SK-N-SH (cell line): ENCODE results near the gene CPS1. TPM values are rescaled to one million over a fixed set of nuclear protein-coding genes. Genes with fewer than 3 reads are reported as not detected.

Source experiments
- CTCF ChIA-PET: fragments of 300-600, 350-600 bp; formaldehyde crosslinking; extraction: SDS; loops from one replicate; lab custom pipeline; 2021; lab: Yijun Ruan, JAX
- POLR2A ChIA-PET: fragments of 350-600 bp; sonication (Branson Sonifier 250); formaldehyde crosslinking; extraction: SDS; loops from one replicate; lab custom pipeline; 2020; ENCODE audit warnings: antibody characterized with exemption, inconsistent platforms; lab: Yijun Ruan, JAX
- DNase-seq: peaks from one replicate; pipeline ENCODE4 v3.0.0; 2012
- H2AFZ ChIP-seq: fragments of 200-600 bp; sonication (generic); 2 replicates; pipeline ENCODE4 v1.8.1; 2016; ENCODE audit warnings: antibody characterized with exemption, mild to moderate bottlenecking, low read depth
- H3F3A ChIP-seq: fragments of 200-600 bp; sonication (generic); replicated peaks from 2 replicates; pipeline ENCODE3; 2016; ENCODE audit warnings: antibody characterized with exemption, mild to moderate bottlenecking; ENCODE audit not compliant: insufficient read depth
- H3K27ac ChIP-seq, 2 experiments: fragments of 200-500 bp in 1 of 2; fragments of 200-600 bp in 1 of 2; sonication (Bioruptor generic) in 1 of 2; sonication (generic), shearing (Covaris generic) in 1 of 2; 2 replicates each; pipeline versions ENCODE4 v1.5.1 to v1.6.1; 2014 to 2016; ENCODE audit warnings: low read depth in 2 of 2, inconsistent platforms in 1 of 2, low read length in 1 of 2, mild to moderate bottlenecking in 1 of 2, mixed read lengths in 1 of 2
- H3K27me3 ChIP-seq: fragments of 200-600 bp; sonication (generic), shearing (Covaris generic); 2 replicates; pipeline ENCODE4 v1.6.1; 2016; ENCODE audit warnings: mixed run types; ENCODE audit not compliant: insufficient read depth
- H3K36me3 ChIP-seq, 2 experiments: fragments of 200-500 bp in 1 of 2; fragments of 200-600 bp in 1 of 2; sonication (Bioruptor generic) in 1 of 2; sonication (generic) in 1 of 2; replicated peaks in 1 of 2; 2 replicates each; pipeline versions ENCODE3 to v1.5.1; 2014 to 2016; ENCODE audit warnings: low read length in 1 of 2, mild to moderate bottlenecking in 1 of 2; ENCODE audit not compliant: insufficient read depth in 2 of 2, control insufficient read depth in 1 of 2
- H3K4me1 ChIP-seq, 2 experiments: fragments of 200-500 bp in 1 of 2; fragments of 200-600 bp in 1 of 2; sonication (Bioruptor generic) in 1 of 2; sonication (generic), shearing (Covaris generic) in 1 of 2; 2 replicates each; pipeline versions ENCODE4 v1.5.1 to v1.6.1; 2014 to 2016; ENCODE audit warnings: low read depth in 1 of 2, low read length in 1 of 2, mixed run types in 1 of 2; ENCODE audit not compliant: insufficient read depth in 2 of 2, control insufficient read depth in 1 of 2
- H3K4me2 ChIP-seq: fragments of 200-600 bp; sonication (generic), shearing (Covaris generic); 2 replicates; pipeline ENCODE4 v1.6.1; 2017; ENCODE audit warnings: mixed run types
- H3K4me3 ChIP-seq, 2 experiments: fragments of 200-500 bp in 1 of 2; fragments of 200-600 bp in 1 of 2; sonication (Bioruptor generic) in 1 of 2; sonication (generic), shearing (Covaris generic) in 1 of 2; 2 replicates each; pipeline versions ENCODE4 v1.5.1 to v1.8.1; 2014 to 2016; ENCODE audit warnings: low read depth in 2 of 2, inconsistent platforms in 1 of 2, low read length in 1 of 2, mild to moderate bottlenecking in 1 of 2, mixed read lengths in 1 of 2, moderate library complexity in 1 of 2
- H3K79me2 ChIP-seq: fragments of 200-600 bp; sonication (generic); 2 replicates; pipeline ENCODE4 v1.8.1; 2017; ENCODE audit warnings: mild to moderate bottlenecking; ENCODE audit not compliant: insufficient read depth
- H3K9ac ChIP-seq: fragments of 200-600 bp; sonication (generic); 2 replicates; pipeline ENCODE4 v1.6.1; 2017; ENCODE audit warnings: mixed run types
- H3K9me2 ChIP-seq: fragments of 200-600 bp; sonication (generic); 2 replicates; pipeline ENCODE4 v1.6.1; 2017; ENCODE audit warnings: mixed run types
- H3K9me3 ChIP-seq: fragments of 200-600 bp; sonication (generic); 2 replicates; pipeline ENCODE4 v1.6.1; 2017; ENCODE audit warnings: mixed run types, mild to moderate bottlenecking, moderate library complexity
- H4K20me1 ChIP-seq: fragments of 200-600 bp; sonication (generic); 2 replicates; pipeline ENCODE4 v1.6.1; 2017; ENCODE audit warnings: mild to moderate bottlenecking, mixed run types; ENCODE audit not compliant: insufficient read depth
- CTCF ChIP-seq: fragments of 200-600 bp; sonication (generic); IDR thresholded peaks from 2 replicates; pipeline ENCODE4 v1.6.1; 2017; ENCODE audit warnings: antibody characterized with exemption, mild to moderate bottlenecking, moderate library complexity
- EZH2phosphoT487 ChIP-seq: fragments of 200-600 bp; sonication (generic); IDR thresholded peaks from 2 replicates; pipeline ENCODE4 v1.6.1; 2017; ENCODE audit warnings: low read depth, mixed run types, mild to moderate bottlenecking, antibody characterized with exemption, moderate library complexity, borderline replicate concordance
- FOSL2 ChIP-seq: IDR thresholded peaks from 2 replicates; pipeline ENCODE4 v1.4.0; 2012; ENCODE audit warnings: low read depth, mild to moderate bottlenecking, moderate library complexity, borderline replicate concordance
- FOXM1 ChIP-seq: IDR thresholded peaks from 2 replicates; pipeline ENCODE4 v1.4.0; 2012; ENCODE audit warnings: low read depth, mild to moderate bottlenecking
- JUND ChIP-seq: IDR thresholded peaks from 2 replicates; pipeline ENCODE4 v1.4.0; 2012
- MEF2A ChIP-seq: IDR thresholded peaks from 2 replicates; pipeline ENCODE4 v1.4.0; 2012; ENCODE audit warnings: low read depth, borderline replicate concordance
- NRF1 ChIP-seq: IDR thresholded peaks from 2 replicates; pipeline ENCODE4 v1.6.1; 2012; ENCODE audit warnings: low read depth, mild to moderate bottlenecking, low read length
- POLR2AphosphoS5 ChIP-seq: IDR thresholded peaks from 2 replicates; pipeline ENCODE4 v1.6.1; 2012; ENCODE audit warnings: low read depth, low read length
- RAD21 ChIP-seq: IDR thresholded peaks from 2 replicates; pipeline ENCODE4 v1.6.1; 2012; ENCODE audit warnings: mild to moderate bottlenecking, low read length
- SMC3 ChIP-seq: IDR thresholded peaks from 2 replicates; pipeline ENCODE4 v1.6.1; 2012; ENCODE audit warnings: low read depth, low read length, improper control_type of control experiment
- TAF1 ChIP-seq: IDR thresholded peaks from 2 replicates; pipeline ENCODE4 v1.6.1; 2012; ENCODE audit warnings: low read depth, mild to moderate bottlenecking, low read length, moderate library complexity, borderline replicate concordance
- TCF12 ChIP-seq: IDR thresholded peaks from 2 replicates; pipeline ENCODE4 v1.4.0; 2012
- USF1 ChIP-seq: IDR thresholded peaks from 2 replicates; pipeline ENCODE4 v1.4.0; 2012; ENCODE audit warnings: low read depth, borderline replicate concordance
- USF2 ChIP-seq: fragments of 150-350 bp; IDR thresholded peaks from 2 replicates; pipeline ENCODE4 v1.6.1; 2017; ENCODE audit warnings: antibody characterized with exemption, low read length, low read depth, borderline replicate concordance
- YY1 ChIP-seq: IDR thresholded peaks from 2 replicates; pipeline ENCODE4 v1.4.0; 2012; ENCODE audit warnings: low read depth, mild to moderate bottlenecking
- WGBS: methylation state at CpG from one replicate; pipeline ENCODE4 v1.1.6; 2017; ENCODE audit warnings: low lambda C conversion rate; 5-methylcytosine and 5-hydroxymethylcytosine counted together
- polyA plus RNA-seq, 3 experiments: library from polyadenylated mRNA; depleted of rRNA; stranded (reverse); fragments of >200 nt; gene quantifications; 2 replicates each; pipeline ENCODE4 v1.2.3, GENCODE V29; 2012

Gene CPS1
- polyA plus RNA-seq, 1 of the 3 experiments (the other 2 are of a cell fraction), result 9.2 TPM

- no peaks in the 10 kb centered on the region for H3K27me3 ChIP-seq
- H3K4me3 ChIP-seq, result no peak overlapping the region
- H3K27ac ChIP-seq, result no peak overlapping the region
- no peak overlapping the region for H3K9ac ChIP-seq
- no peaks in the 10 kb centered on the region for H4K20me1 ChIP-seq
- ChIA-PET POLR2A (no interaction called here), CTCF (no interaction called here)
- no peaks in the 10 kb centered on the region for H3K79me2 ChIP-seq
- TF ChIP-seq JUND (no peak), TCF12 (no peak)
- H3F3A ChIP-seq, result no peaks in the 10 kb centered on the region
- no peaks in the 10 kb centered on the region for H3K36me3 ChIP-seq
- H3K9me2 ChIP-seq, result no peaks in the 10 kb centered on the region
- DNase-seq, result no peak
- 56% methylated on average over 3 of the region's 3 CpGs for WGBS
- H3K9me3 ChIP-seq, result no peaks in the 10 kb centered on the region
- no peaks in the 10 kb centered on the region for H3K4me1 ChIP-seq
- H2AFZ ChIP-seq, result no peak overlapping the region
- no peak overlapping the region for H3K4me2 ChIP-seq
Measured at GRCh38 chr2:210686401-210686800, 130.0 kb downstream of the CPS1 start.

- Histone ChIP-seq H3F3A (no peaks in the 10 kb centered on the region), H3K9me2 (no peaks in the 10 kb centered on the region), H2AFZ (no peak overlapping the region), H3K4me3 (no peak overlapping the region), H3K4me1 (no peaks in the 10 kb centered on the region), H3K36me3 (no peaks in the 10 kb centered on the region), H3K9me3 (no peaks in the 10 kb centered on the region), H3K4me2 (no peak overlapping the region), H4K20me1 (no peaks in the 10 kb centered on the region), H3K27me3 (no peaks in the 10 kb centered on the region), H3K27ac (no peak overlapping the region), H3K79me2 (no peaks in the 10 kb centered on the region), H3K9ac (no peak overlapping the region)
- POLR2A ChIA-PET, result no interaction called here
- no peak for TF ChIP-seq NRF1
- no peak for TF ChIP-seq EZH2phosphoT487
- TF ChIP-seq MEF2A, result no peak
- TF ChIP-seq YY1, result no peak
- TF ChIP-seq POLR2AphosphoS5, result no peak
- TF ChIP-seq RAD21, result no peak
- no peak for TF ChIP-seq FOXM1
- no peak for TF ChIP-seq FOSL2
- no peak for TF ChIP-seq USF1
- TF ChIP-seq SMC3, result no peak
- no peak for TF ChIP-seq TCF12
- TF ChIP-seq TAF1, result no peak
- DNase-seq, result no peak
- 79% methylated on average over 1 of the region's 1 CpG for WGBS
- CTCF ChIA-PET, result interaction anchor here (0.9 to 1.9 kb wide), 2 partner anchors 10 to 14 kb away, joined by 3 to 4 read pairs; no protein-coding TSS in a partner anchor
Measured at GRCh38 chr2:210687786-210688470, 131.5 kb downstream of the CPS1 start.

GRCh38 chr2:210707900-210708299 lies 151.5 kb downstream of the CPS1 start:
- no peaks in the 10 kb centered on the region for H3K9me3 ChIP-seq
- H4K20me1 ChIP-seq, result no peaks in the 10 kb centered on the region
- no peaks in the 10 kb centered on the region for H3K79me2 ChIP-seq
- WGBS, result 25% methylated on average over 2 of the region's 2 CpGs
- no peak overlapping the region for H3K4me2 ChIP-seq
- peaks cover 0 to 3% of the 10 kb centered on the region in 2 experiments for H3K36me3 ChIP-seq
- DNase-seq, result no peak
- no peaks in the 10 kb centered on the region for H3K27me3 ChIP-seq
- no peak overlapping the region for H2AFZ ChIP-seq
- no peak overlapping the region for H3K27ac ChIP-seq
- CTCF ChIA-PET, result no interaction called here
- no peak overlapping the region for H3K4me3 ChIP-seq
- POLR2A ChIA-PET, result no interaction called here
- no peaks in the 10 kb centered on the region for H3K9me2 ChIP-seq
- no peaks in the 10 kb centered on the region for H3F3A ChIP-seq
- no peak overlapping the region for H3K9ac ChIP-seq
- H3K4me1 ChIP-seq, result no peaks in the 10 kb centered on the region
- TF ChIP-seq POLR2AphosphoS5, result no peak
- TF ChIP-seq USF1, result no peak
- no peak for TF ChIP-seq YY1
- TF ChIP-seq CTCF, result no peak
- TF ChIP-seq USF2, result no peak
- TF ChIP-seq TAF1, result no peak
